ENCODE measurements around the gene TMEM132C.

The TMEM132C gene

DNA sequence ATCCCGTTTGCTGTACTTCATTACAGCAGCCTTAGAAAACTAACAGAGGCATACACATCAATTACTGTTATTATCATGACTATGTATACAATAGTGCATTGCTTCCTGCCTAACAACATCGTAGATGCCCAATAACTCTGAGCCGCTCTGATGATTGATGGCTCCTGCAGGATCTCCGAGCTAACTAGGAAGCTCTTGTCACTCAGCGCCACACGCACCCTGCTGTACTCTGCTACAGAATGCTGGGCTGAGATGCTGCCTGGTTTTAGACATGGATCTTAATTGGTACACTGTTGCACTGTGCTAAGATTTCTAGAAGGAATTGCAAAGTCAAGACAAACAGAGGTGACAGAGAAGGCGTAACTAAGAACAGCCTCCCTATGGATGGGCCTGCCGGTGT, 387.5 kb downstream of the TMEM132C start:
- TF ChIP-seq, protein P1, sequence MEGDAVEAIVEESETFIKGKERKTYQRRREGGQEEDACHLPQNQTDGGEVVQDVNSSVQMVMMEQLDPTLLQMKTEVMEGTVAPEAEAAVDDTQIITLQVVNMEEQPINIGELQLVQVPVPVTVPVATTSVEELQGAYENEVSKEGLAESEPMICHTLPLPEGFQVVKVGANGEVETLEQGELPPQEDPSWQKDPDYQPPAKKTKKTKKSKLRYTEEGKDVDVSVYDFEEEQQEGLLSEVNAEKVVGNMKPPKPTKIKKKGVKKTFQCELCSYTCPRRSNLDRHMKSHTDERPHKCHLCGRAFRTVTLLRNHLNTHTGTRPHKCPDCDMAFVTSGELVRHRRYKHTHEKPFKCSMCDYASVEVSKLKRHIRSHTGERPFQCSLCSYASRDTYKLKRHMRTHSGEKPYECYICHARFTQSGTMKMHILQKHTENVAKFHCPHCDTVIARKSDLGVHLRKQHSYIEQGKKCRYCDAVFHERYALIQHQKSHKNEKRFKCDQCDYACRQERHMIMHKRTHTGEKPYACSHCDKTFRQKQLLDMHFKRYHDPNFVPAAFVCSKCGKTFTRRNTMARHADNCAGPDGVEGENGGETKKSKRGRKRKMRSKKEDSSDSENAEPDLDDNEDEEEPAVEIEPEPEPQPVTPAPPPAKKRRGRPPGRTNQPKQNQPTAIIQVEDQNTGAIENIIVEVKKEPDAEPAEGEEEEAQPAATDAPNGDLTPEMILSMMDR (conservative IDR thresholded peaks at IDR 0.05; ENCODE audit: low read depth, low read length), result no peak
- no peak for DNase-seq (ENCODE audit: low read depth)

DNA sequence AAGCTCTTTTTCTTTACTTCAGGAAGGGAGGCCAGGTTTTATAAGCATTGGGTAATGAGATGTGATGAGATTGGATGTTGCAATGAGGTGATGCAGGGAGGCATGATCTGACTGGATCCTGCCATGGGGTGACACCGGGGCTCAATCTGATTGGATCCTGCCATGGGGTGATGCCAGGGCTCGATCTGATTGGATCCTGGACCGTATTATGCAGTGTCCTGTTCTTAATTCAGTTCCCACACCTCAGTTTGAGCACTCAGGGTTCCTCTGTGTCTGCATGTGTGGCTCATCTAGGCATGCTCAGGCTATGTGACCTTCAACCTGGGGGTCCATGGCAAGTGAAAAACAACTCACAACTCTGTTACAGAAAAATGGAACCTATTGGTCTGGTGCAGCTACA, 390.4 kb downstream of the TMEM132C start:
- DNase-seq (ENCODE audit: low read depth), result no peak
- TF ChIP-seq, protein P1 (conservative IDR thresholded peaks at IDR 0.05; ENCODE audit: low read depth, low read length), result no peak
- H3K4me3 ChIP-seq (ENCODE audit: low read depth, low read length), result no peak overlapping the region

More for the DNA sequence above, 387.5 kb downstream of the TMEM132C start:
- no peak overlapping the region for H3K4me3 ChIP-seq (ENCODE audit: low read depth, low read length)

DNA sequence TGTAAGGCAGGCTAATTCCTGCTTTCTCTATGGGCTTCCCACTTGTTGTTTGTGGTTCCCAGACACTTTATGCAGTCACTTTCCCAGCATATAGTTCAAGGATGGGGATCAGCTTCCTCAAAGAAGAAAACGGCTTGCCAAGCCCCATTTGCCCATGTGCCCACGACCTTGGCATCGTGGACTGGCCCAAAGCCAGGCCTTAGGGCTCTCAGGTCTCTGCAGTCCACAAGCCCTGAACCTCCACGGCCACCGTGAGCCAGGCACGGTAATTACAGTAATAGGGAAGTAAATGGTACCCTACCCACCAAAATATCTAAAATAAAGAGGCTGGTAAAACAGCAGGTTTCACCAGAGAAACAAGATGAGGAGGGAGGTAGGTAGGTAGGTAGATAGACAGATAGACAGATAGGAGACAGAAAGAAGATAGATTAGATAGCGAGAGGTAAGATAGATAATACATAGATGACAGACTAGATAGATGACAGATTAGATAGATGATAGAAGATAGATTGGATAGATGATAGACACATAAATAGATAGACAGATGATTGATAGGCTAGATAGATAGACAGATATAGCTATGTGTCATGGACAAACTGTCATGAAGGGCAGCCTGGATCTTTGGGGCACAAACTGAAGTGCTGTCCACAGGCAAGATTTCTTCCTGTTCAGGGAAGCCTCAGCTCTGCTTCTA, 393.7 kb downstream of the TMEM132C start:
- no peak for DNase-seq (ENCODE audit: low read depth)
- H3K4me3 ChIP-seq (ENCODE audit: low read depth, low read length), result no peak overlapping the region
- TF ChIP-seq, protein P1 (conservative IDR thresholded peaks at IDR 0.05; ENCODE audit: low read depth, low read length), result no peak

DNA sequence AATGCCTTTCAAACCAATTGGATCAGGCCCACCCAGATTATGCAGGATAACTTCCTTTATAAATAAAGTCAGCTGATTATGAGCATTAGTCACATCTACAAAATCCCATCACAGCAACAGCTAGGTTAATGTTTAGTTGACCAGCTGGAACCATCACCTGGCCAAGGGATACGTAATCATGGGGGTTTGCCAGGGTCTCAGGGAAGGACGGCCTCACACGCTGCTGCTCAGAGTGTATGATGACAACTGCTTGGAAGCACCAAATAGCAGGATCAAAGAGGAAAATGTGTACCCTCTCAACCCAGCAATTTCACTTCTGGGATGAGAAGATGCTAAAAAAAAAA, 394.2 kb downstream of the TMEM132C start:
- no peak for DNase-seq (ENCODE audit: low read depth)
- no peak overlapping the region for H3K4me3 ChIP-seq (ENCODE audit: low read depth, low read length)
- TF ChIP-seq, protein P1 (conservative IDR thresholded peaks at IDR 0.05; ENCODE audit: low read depth, low read length), result no peak

DNA sequence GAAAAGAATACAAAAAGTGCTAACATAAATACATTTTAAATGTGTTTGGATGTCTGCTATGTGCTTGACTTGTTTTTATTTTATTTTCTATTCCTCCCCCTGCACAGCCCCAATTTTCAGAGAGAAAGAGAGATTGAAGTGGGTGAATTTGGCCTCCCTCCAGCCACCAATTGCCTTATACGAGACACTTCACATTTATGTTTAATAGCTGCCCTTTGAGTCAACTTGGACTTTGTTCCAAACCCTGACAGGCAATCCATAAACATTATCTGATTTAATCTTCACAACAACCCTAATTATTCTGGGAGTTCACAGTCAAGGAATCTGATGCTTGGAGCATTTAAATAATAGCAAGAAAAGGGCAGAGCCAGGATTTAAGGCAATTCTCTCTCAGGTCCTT, 395.1 kb downstream of the TMEM132C start:
- TF ChIP-seq, protein P1 (conservative IDR thresholded peaks at IDR 0.05; ENCODE audit: low read depth, low read length), result no peak
- no peak overlapping the region for H3K4me3 ChIP-seq (ENCODE audit: low read depth, low read length)
- no peak for DNase-seq (ENCODE audit: low read depth)

DNA sequence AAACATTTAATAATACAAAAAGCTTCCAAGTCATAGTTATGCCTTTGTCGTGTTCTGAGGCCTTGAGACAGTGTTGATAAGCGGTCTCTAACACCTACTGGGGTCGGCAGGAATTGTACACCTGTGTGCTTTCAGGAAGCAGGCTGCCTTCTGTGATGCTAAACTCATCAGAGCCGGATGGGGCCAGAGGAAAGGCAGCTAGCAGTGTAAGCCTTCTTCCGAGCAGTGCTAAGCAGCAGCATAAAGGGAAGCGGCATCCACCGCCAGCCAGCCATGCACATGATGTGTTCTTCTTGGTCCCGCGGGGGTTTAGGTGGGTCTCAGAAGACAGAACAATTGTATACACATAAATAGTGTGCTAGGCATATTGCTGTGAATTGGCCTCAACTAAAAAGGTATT, 397.5 kb downstream of the TMEM132C start:
- TF ChIP-seq, protein P1 (conservative IDR thresholded peaks at IDR 0.05; ENCODE audit: low read depth, low read length), result no peak
- H3K4me3 ChIP-seq (ENCODE audit: low read depth, low read length), result no peak overlapping the region
- DNase-seq (ENCODE audit: low read depth), result no peak

DNA sequence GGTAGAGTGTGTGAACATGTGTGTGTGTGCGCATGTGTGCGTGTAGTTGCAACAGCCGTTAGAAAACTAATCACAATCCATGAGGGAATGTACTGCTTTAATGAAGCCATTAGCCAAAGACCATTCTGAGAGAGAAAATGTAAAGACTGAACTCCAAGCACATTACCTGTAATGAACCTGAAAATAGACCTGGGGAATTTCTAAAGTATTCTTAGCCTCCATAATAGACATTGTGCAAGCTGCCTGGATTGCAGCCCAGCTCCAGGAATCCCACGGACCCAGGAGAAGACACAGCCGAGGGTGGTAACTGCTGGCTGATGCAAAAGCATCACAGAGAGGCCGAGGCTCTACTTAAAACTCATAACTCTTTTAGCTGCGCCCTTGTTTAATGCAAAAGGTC, 400.2 kb downstream of the TMEM132C start:
- H3K4me3 ChIP-seq (ENCODE audit: low read depth, low read length), result no peak overlapping the region
- TF ChIP-seq, protein P1 (conservative IDR thresholded peaks at IDR 0.05; ENCODE audit: low read depth, low read length), result no peak
- DNase-seq (ENCODE audit: low read depth), result no peak
